UCSD-AML1 (cell line): ENCODE results near the gene STKLD1.

Experiments used
- DNase-seq: peaks from one replicate; lab custom pipeline; 2025; ENCODE audit not compliant: unreplicated experiment; lab: John Stamatoyannopoulos, UW

STKLD1 gene

GRCh38 chr9:133344979-133345378 lies 31.2 kb upstream of the STKLD1 start:
- no peak for DNase-seq

GRCh38 chr9:133345596-133345995 lies 30.6 kb upstream of the STKLD1 start:
- no peak for DNase-seq

GRCh38 chr9:133346021-133346785 lies 30.0 kb upstream of the STKLD1 start:
- no peak for DNase-seq

- DNase-seq: peak; percentile 62
Observed at GRCh38 chr9:133347515-133347984, 28.6 kb upstream of the STKLD1 start.

GRCh38 chr9:133347985-133348717 lies 28.0 kb upstream of the STKLD1 start, which contains the start of the genes MED22 and RPL7A:
Gene MED22, minus strand, starts transcription at chr9:133348131. Its CDS starts 1,469 bp downstream, at chr9:133346662.
Gene RPL7A, plus strand, starts transcription at chr9:133348218. Its CDS starts 26 bp downstream, at chr9:133348244.
- peak; percentile 89 for DNase-seq

- no peak for DNase-seq
Observed at GRCh38 chr9:133348718-133349573, 27.2 kb upstream of the STKLD1 start.

GRCh38 chr9:133349965-133350616 lies 26.1 kb upstream of the STKLD1 start:
- no peak for DNase-seq

GRCh38 chr9:133351526-133351907 lies 24.6 kb upstream of the STKLD1 start:
- no peak for DNase-seq

- peak; percentile 72 for DNase-seq
Observed at GRCh38 chr9:133351908-133352634, 24.1 kb upstream of the STKLD1 start.

GRCh38 chr9:133352635-133353340 lies 23.4 kb upstream of the STKLD1 start:
- DNase-seq: no peak

- no peak for DNase-seq
Observed at GRCh38 chr9:133353548-133353947, 22.6 kb upstream of the STKLD1 start.

GRCh38 chr9:133354766-133355165 lies 21.4 kb upstream of the STKLD1 start:
- DNase-seq: no peak

- DNase-seq: peak; percentile 46
Observed at GRCh38 chr9:133355881-133356357, 20.2 kb upstream of the STKLD1 start.

- DNase-seq: peak; percentile 86
Observed at GRCh38 chr9:133356391-133357091, 19.6 kb upstream of the STKLD1 start, which contains the start of the genes SURF1 and SURF2. Gene SURF1, minus strand, starts transcription at chr9:133356487. Its CDS starts 34 bp downstream, at chr9:133356453. Gene SURF2, plus strand, starts transcription at chr9:133356550. Its CDS starts 43 bp downstream, at chr9:133356593.

- DNase-seq: no peak
Observed at GRCh38 chr9:133357656-133358055, 18.5 kb upstream of the STKLD1 start.

- DNase-seq: peak; percentile 44
Observed at GRCh38 chr9:133359399-133360175, 16.6 kb upstream of the STKLD1 start.
